Upper lobe of right lung (tissue), 1 donor: ENCODE measurements around the gene FHIT. TPM values are rescaled to one million over a fixed set of nuclear protein-coding genes. Genes with fewer than 3 reads are reported as not detected.

Source experiments
- ATAC-seq: fragments of 200-7000 bp; cut with Tn5 transposase; one replicate; pipeline ENCODE4 v1.9.1; 2020; ENCODE audit warnings: mild to moderate bottlenecking, moderate library complexity
- DNase-seq: peaks from one replicate; pipeline ENCODE4 v3.0.0-alpha.2; 2020
- H3K27ac ChIP-seq: fragments of 200-600 bp; one replicate; pipeline ENCODE4 v1.8.0; 2022
- H3K27me3 ChIP-seq: fragments of 200-600 bp; one replicate; pipeline ENCODE4 v1.8.0; 2022; ENCODE audit warnings: mild to moderate bottlenecking
- H3K36me3 ChIP-seq: fragments of 200-600 bp; one replicate; pipeline ENCODE4 v1.8.0; 2022
- H3K4me1 ChIP-seq: fragments of 200-600 bp; one replicate; pipeline ENCODE4 v1.8.0; 2022
- H3K4me3 ChIP-seq: fragments of 200-600 bp; one replicate; pipeline ENCODE4 v1.8.0; 2022; ENCODE audit warnings: mild to moderate bottlenecking
- H3K9me3 ChIP-seq: fragments of 200-600 bp; one replicate; pipeline ENCODE4 v1.8.0; 2022
- intact Hi-C: fragments of 100-400 bp; cut with DNase I; formaldehyde crosslinking; loops from one replicate; pipeline ENCODE4 v1.11.0; 2022
- total RNA-seq: library from RNA; stranded (reverse); fragmentation: NEBNext Ultra II Directional; extraction: Animal tissue kit (Norgen Biotek cat#: 25700); gene quantifications from one replicate; pipeline ENCODE4 v1.2.1, GENCODE V29; 2021
- TF ChIP-seq, protein P1 (sequence below): fragments of 200-600 bp; IDR thresholded peaks from one replicate; pipeline ENCODE4 v1.8.0; 2022; ENCODE audit warnings: antibody characterized with exemption
- donor health status: DM: no; HTN: yes; CAD: no; lungs with severe emphysema.

FHIT gene
- total RNA-seq, 1 donor from 2014 or later, result 9.6 TPM

DNA sequence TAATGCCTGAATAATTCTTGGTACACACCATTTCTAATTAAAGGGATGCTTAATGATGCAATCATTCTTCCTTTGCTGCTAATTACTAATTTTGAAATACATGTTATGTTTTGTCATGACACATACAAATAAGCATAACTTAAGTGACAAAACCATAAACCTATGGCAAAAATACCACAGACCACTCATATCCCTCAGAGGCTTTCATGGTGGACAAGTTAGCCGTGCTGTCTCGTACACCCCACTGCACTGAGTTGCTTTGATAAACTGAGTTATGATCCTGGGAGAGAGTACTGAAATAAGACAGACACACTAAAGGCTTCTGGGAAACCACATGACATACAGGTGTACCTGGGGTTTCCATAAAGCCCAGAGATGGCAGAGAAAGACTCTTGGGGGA is 913.8 kb downstream of the FHIT start:
- intact Hi-C loops, result no loop called here
- DNase-seq (no peak), ATAC-seq (no peak)
- Histone ChIP-seq H3K4me3 (no peak overlapping the region), H3K27me3 (no peaks in the 10 kb centered on the region), H3K4me1 (no peaks in the 10 kb centered on the region), H3K9me3 (no peaks in the 10 kb centered on the region), H3K36me3 (no peaks in the 10 kb centered on the region), H3K27ac (no peak overlapping the region)
- TF ChIP-seq, protein P1, sequence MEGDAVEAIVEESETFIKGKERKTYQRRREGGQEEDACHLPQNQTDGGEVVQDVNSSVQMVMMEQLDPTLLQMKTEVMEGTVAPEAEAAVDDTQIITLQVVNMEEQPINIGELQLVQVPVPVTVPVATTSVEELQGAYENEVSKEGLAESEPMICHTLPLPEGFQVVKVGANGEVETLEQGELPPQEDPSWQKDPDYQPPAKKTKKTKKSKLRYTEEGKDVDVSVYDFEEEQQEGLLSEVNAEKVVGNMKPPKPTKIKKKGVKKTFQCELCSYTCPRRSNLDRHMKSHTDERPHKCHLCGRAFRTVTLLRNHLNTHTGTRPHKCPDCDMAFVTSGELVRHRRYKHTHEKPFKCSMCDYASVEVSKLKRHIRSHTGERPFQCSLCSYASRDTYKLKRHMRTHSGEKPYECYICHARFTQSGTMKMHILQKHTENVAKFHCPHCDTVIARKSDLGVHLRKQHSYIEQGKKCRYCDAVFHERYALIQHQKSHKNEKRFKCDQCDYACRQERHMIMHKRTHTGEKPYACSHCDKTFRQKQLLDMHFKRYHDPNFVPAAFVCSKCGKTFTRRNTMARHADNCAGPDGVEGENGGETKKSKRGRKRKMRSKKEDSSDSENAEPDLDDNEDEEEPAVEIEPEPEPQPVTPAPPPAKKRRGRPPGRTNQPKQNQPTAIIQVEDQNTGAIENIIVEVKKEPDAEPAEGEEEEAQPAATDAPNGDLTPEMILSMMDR, result no peak

DNA sequence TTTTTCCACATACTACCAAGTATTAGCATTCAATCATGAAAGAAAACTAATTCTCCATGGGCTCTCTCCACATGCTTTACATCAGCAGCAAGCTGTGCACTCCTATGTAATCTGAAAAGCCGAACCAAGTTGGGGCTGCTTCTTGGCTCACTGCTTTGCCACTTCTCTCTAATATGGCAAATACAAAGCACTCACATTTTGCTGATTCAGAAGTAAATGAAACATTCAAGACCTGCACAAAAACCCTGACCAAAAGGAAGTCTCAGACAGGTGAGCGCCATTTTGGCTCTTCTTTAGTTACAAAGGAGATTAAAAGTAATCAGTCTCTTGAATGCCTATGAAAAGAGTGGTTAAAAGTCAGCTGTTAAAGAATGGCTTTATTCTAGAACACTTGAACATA is 915.2 kb downstream of the FHIT start:
- Histone ChIP-seq H3K36me3 (no peaks in the 10 kb centered on the region), H3K9me3 (no peaks in the 10 kb centered on the region), H3K27me3 (no peaks in the 10 kb centered on the region), H3K4me1 (no peaks in the 10 kb centered on the region), H3K4me3 (no peak overlapping the region), H3K27ac (no peak overlapping the region)
- intact Hi-C loops, result no loop called here
- ATAC-seq (no peak), DNase-seq (no peak)
- TF ChIP-seq, protein P1, result no peak

- TF ChIP-seq, protein P1, result no peak
- intact Hi-C loops, result no loop called here
- ATAC-seq (no peak), DNase-seq (no peak)
- Histone ChIP-seq H3K36me3 (no peaks in the 10 kb centered on the region), H3K4me1 (no peaks in the 10 kb centered on the region), H3K9me3 (no peaks in the 10 kb centered on the region), H3K27ac (no peak overlapping the region), H3K27me3 (no peaks in the 10 kb centered on the region), H3K4me3 (no peak overlapping the region)
Observed at GRCh38 chr3:60333710-60334109, 917.5 kb downstream of the FHIT start.

GRCh38 chr3:60330107-60330506 is 921.1 kb downstream of the FHIT start:
- ATAC-seq (no peak), DNase-seq (no peak)
- Histone ChIP-seq H3K9me3 (no peaks in the 10 kb centered on the region), H3K36me3 (no peaks in the 10 kb centered on the region), H3K27ac (no peak overlapping the region), H3K4me1 (no peaks in the 10 kb centered on the region), H3K27me3 (no peaks in the 10 kb centered on the region), H3K4me3 (no peak overlapping the region)
- TF ChIP-seq, protein P1, result no peak
- intact Hi-C loops, result no loop called here

- Histone ChIP-seq H3K4me3 (no peak overlapping the region), H3K27ac (no peak overlapping the region), H3K4me1 (no peaks in the 10 kb centered on the region), H3K36me3 (no peaks in the 10 kb centered on the region), H3K9me3 (no peaks in the 10 kb centered on the region), H3K27me3 (no peaks in the 10 kb centered on the region)
- TF ChIP-seq, protein P1, result no peak
- intact Hi-C loops, result no loop called here
- DNase-seq (no peak), ATAC-seq (no peak)
Observed at GRCh38 chr3:60325610-60326170, 925.6 kb downstream of the FHIT start.

DNA sequence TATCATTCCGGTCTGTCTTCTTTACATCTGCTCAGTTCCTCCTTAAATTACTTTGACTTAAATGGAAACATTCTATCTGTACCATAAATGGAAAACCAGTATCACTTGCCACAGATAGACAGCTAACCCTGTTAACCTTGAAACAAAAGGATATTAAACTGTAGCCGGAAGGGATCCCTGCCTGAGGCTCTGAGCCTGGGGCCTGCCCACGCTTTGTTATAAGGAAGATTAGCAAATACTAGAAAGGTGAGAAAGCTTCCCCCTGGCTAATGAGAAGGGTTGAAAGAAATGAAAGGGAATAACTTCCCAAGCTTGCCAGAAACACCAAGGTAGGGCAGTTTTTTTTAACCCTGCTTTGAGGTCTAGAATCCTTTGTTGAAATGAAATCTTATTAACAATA is 927.6 kb downstream of the FHIT start:
- H3K4me3 ChIP-seq, result no peak overlapping the region
- TF ChIP-seq, protein P1, result no peak
- H3K27me3 ChIP-seq, result no peaks in the 10 kb centered on the region
- no peak for DNase-seq
- no peaks in the 10 kb centered on the region for H3K4me1 ChIP-seq
- no peak for ATAC-seq
- H3K27ac ChIP-seq, result no peak overlapping the region
- intact Hi-C loops, result no loop called here
- no peaks in the 10 kb centered on the region for H3K36me3 ChIP-seq
- no peaks in the 10 kb centered on the region for H3K9me3 ChIP-seq
